Measurements from ENCODE around the gene ACTR8. TPM values are rescaled to one million over a fixed set of nuclear protein-coding genes. Genes with fewer than 3 reads are reported as not detected.

Gene ACTR8
- total RNA-seq, 1 donor from 2014 or later = 67.1 TPM

Other genes starting within 250 kb of the ACTR8 start
- 1.4 TPM for gene CHDH, start 35.7 kb downstream of the ACTR8 start, total RNA-seq
- 2.2 TPM for gene IL17RB, start 35.6 kb downstream of the ACTR8 start, total RNA-seq
- 59.6 TPM for gene SELENOK, start 9.7 kb upstream of the ACTR8 start, total RNA-seq
- gene CACNA2D3, start 240.4 kb upstream of the ACTR8 start, total RNA-seq = 11.2 TPM